Measurements from ENCODE around the gene PITX3. TPM values are rescaled to one million over a fixed set of nuclear protein-coding genes. Genes with fewer than 3 reads are reported as not detected.

The PITX3 gene
- polyA plus RNA-seq (ENCODE audit: insufficient read length) = 0.43 TPM
- long read RNA-seq, donor 1, partial matches to known transcripts = 10 of 11 reads
- long read RNA-seq, donor 1, other reads (novel, unspliced or antisense) = 0 of 11 reads
- long read RNA-seq, donor 2 = 0 reads
- long read RNA-seq, donor 3, partial matches to known transcripts = 24 of 25 reads
- long read RNA-seq, donor 3, other reads (novel, unspliced or antisense) = 0 of 25 reads
- long read RNA-seq, donor 4 = 0 reads
- long read RNA-seq, donor 5, partial matches to known transcripts = 0 of 4 reads
- long read RNA-seq, donor 5, other reads (novel, unspliced or antisense) = 0 of 4 reads
- long read RNA-seq, donor 6, partial matches to known transcripts = 0 of 2 reads
- long read RNA-seq, donor 6, other reads (novel, unspliced or antisense) = 0 of 2 reads
- long read RNA-seq, donor 7 = 0 reads
- long read RNA-seq, donor 8, partial matches to known transcripts = 0 of 1 reads
- long read RNA-seq, donor 8, other reads (novel, unspliced or antisense) = 0 of 1 reads

DNA sequence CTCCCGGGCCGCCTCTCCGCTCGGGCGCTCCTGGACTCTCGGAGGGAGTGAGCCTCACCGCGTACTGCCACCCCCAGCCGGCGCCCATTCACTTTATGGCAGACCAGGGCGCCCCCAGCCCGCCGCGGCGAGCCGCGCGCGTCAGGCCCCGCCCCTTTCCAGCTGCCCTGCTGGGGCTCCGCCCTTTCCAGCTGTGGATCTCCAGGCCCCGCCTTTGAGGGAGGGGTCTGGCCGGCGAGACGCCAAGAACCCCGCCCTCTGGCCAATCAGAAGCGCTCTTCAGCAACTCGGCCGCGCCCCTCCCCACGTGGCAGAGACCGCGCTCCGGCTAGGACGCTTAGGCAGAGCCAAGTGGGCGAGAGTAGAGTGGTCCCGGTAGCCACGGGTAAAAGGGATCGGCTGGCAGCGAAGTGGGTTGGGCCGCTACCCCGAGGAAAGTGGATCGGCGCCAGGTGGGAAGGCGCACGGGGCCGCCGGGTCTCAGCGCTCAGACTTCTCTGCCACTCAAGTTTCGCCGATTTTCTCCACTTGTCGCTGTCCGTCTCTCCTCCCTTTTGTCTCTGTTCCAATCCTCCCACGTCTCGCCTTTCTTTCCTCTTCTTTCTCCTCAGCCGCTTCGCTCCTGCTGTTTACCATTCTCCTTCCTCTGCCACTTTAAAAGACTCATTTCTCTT lies at the start of gene PITX3:
PITX3 (minus strand) TSS at position 69 of the 674 bp plus-strand sequence. CDS start 9,432 bp downstream, outside the sequence.
- DNase-seq = peak; percentile 93

DNA sequence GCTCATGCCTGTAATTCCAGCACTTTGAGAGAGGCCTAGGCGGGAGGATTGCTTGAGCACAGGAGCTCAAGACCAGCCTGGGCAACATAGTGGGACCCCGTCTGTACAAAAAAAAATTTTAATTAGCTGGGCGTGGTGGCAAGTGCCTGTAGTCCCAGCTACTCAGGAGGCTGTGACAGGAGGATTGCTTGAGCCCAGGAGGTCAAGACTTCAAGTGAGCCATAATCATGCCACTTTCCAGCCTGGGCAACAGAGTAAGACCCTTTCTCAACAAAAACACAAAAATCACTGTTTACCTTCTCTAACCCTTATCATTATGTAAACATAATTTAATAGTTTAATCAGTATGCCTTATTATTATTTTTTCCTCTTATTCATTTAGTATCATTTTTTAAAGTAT lies 48.5 kb upstream of the PITX3 start:
- DNase-seq = no peak

DNA sequence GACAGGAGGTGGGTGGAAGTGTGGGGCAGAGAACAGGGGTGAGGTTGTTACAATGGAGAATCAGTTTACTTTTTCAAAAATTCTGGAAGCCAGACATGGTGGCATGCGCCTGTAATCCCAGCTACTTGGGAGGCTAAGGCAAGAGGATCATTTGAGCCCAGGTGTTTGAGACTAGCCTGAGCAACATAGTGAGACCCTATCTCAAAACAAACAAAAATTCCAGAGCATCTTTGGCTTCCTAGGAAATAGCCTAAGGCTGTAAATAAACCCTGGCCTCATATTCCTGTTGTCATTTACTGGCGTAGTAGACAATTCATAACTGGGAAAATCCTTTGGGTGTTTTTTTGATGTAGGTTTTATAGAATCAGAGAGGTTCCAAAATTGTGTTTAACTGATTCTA lies 48.0 kb upstream of the PITX3 start:
- DNase-seq = no peak

- DNase-seq = no peak
Measured at GRCh38 chr10:102287991-102288390, 46.7 kb upstream of the PITX3 start.

GRCh38 chr10:102287538-102287937 lies 46.2 kb upstream of the PITX3 start:
- DNase-seq = no peak

DNA sequence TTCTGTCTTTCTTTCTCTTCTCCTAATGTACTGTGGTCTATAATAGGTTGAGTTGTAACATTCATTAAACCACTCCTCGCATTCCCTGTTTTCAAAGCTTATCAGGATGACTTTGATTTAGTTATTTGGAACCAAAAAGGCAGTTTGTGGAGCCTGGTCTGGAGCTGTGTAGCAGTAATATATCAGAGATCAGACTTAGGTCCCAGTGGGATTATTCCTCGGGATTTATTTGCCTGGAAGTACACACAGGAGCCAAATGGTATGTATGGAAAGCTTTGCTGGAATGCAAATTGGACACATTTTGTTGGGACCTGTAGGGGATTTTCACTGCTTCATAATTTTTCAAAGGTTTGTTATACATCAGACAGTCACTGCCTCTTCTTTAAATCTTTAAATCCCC lies 44.9 kb upstream of the PITX3 start:
- peak; percentile 34 for DNase-seq

DNA sequence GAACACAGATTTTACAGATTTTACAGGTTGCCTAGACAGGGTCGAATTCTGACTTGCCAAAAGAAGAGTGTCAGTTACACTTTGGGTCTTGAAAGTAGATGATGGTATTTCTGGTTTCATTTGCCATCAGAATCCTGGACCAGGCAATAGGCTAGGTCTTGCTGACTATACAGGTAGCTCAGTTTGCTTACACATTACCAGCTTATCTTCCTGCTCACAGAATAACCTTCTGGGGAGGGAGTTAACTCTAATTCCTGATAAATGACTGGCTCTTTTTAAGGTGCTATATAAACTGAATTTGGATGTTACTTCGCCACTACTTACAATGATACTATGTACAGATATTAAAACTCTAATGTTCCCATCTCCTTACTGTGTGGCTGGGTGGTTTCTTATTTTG lies 43.8 kb upstream of the PITX3 start:
- DNase-seq = no peak

- DNase-seq = no peak
Measured at GRCh38 chr10:102284531-102284930, 43.2 kb upstream of the PITX3 start.

DNA sequence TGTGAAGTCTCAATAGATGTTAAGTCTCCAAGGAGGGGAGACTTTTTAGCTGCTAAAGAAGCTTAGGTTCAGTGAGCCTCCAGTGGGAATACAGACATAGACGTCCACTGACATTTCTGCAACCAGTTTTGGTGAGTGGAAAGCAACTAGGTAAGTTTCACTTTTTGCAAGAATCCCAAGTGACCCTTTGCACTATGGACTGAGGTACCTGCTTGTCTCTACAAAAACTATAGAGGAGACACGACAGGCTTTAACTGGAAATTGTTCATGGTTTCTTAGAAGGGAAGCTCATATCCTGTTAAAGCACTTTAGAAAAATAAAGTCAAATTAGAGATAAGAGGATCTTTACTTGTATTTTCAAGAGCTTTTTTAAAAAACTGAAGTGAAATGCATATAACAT lies 42.6 kb upstream of the PITX3 start:
- DNase-seq = no peak

GRCh38 chr10:102283488-102283887 lies 42.2 kb upstream of the PITX3 start:
- DNase-seq = no peak

- DNase-seq = peak; percentile 28
Measured at GRCh38 chr10:102281102-102281487, 39.8 kb upstream of the PITX3 start.

DNA sequence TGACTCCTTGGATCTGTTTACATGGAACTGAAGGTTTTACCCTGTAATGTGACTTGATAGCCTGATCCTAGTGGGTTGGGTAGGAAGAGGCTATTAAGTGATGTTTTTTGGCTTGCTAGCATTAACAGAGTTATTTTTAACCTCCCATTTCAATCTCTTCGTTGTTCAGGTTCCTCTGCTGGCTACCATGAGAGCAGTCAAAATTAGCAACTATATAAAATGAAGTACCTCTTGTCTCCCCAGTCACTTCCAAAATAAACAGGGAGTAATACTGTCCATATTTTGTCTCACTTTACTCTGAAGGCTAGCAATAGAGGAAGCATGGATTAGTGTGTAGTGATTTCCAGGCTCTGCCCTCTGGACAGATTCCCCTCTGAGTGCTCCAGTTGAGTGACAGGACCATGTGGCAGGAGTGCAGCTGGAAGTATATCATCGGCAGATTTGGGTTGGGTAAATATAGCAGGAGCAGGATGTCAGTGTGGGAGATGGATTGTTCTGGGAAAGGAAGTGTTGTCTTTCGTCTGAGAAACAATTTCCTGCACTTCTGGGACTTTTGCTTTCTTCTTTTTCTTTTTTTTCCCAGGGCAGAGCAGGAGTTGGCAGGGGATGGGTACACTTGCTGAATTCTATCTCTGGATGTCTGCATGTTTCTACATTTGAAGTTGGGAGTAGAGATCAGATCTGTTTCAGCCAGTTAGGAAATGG lies 39.2 kb upstream of the PITX3 start:
- DNase-seq = peak; percentile 37

DNA sequence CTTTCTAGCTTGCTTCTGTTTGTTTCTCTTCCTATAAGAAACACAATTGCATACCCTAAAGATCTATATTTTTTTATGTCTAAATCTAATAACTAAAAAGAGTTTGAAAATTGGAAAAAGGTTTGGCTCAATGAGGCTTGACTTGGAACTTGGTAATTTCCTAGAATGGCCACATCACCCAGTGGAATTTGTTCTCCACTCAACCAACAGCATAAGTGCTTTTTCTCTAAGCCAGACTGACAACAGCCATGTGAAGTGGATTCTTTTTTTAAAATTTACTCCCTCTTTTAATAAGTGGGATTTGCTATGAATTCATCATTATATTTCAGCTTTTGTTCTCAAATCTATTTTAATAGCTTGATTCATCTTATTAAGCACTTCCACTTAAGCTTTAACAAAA lies 37.8 kb upstream of the PITX3 start:
- no peak for DNase-seq

DNA sequence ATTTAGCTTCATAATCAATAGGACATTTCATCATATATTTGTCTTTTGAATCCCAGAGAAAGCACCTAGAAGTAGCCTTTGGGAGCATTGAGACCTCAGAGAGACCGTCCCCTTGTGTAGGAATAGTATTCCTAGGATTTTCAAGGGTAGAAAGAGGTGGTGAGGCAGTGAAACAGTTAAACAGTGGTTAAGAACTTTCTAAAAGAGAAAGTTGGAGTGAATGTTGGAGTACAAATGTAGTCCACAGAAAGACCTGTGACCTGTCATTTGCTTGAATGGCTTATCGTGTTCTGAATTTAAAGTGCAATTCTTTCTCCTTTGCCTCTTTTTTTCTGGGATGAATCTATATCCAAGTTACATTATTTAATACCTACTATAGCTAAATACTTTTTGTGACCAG lies 34.0 kb upstream of the PITX3 start:
- DNase-seq = no peak

GRCh38 chr10:102274062-102274461 lies 32.8 kb upstream of the PITX3 start:
- DNase-seq = no peak

- DNase-seq = no peak
Measured at GRCh38 chr10:102269017-102269416, 27.7 kb upstream of the PITX3 start.

- no peak for DNase-seq
Measured at GRCh38 chr10:102268375-102268888, 27.1 kb upstream of the PITX3 start.

GRCh38 chr10:102267748-102268147 lies 26.4 kb upstream of the PITX3 start:
- no peak for DNase-seq

- DNase-seq = no peak
Measured at GRCh38 chr10:102266670-102267069, 25.4 kb upstream of the PITX3 start.

GRCh38 chr10:102264371-102264770 lies 23.1 kb upstream of the PITX3 start:
- no peak for DNase-seq

GRCh38 chr10:102262744-102263370 lies 21.5 kb upstream of the PITX3 start:
- no peak for DNase-seq

- DNase-seq = no peak
Measured at GRCh38 chr10:102261842-102262241, 20.5 kb upstream of the PITX3 start.

Data from left kidney (tissue), 8 donors.